HG03045 (cell line): ENCODE measurements around the gene FAM76B.
"Not testable (repeated sequence)": the region's sequence is repeated elsewhere in the genome, so short reads cannot be mapped to it uniquely, and the experiment has no call there.

Source experiments
- ATAC-seq: cut with Tn5 transposase; IDR thresholded peaks from one replicate; pipeline ENCODE4 v1.9.1; 2021; ENCODE audit warnings: mild to moderate bottlenecking, moderate library complexity; ENCODE audit not compliant: unreplicated experiment

Gene FAM76B

DNA sequence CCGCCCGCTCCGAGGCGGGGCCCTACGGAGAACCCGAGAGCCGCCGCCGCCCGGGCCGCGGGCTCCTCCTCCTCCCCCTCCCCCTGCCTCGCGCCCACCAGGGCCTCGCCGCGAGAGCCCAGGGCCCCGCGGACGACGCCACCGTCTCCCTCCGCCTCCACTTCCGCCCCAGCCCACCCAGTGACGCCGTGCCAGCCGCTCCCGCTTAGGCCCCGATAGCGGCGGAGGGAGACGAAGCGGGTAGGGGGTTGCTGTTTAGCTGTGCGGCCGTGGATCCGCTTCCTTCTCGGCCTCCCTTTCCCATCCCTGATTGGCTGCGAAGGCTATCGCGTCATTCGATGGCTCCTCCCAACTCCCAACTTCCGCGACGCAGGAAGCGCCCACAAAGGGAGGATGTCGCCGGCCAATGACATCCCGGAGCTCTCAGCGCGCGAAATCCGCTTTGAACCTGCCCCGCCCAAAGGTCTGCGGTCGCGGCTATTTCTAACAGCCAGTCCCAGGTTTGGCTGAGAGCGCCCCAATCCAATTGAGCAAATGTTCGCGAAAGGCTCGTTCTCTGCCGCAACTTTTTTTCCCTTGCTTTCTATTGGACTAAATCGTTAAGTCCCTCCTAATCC, at the start of gene FAM76B:
FAM76B (minus strand) TSS at position 277 of the 617 bp plus-strand sequence. CDS start 304 bp downstream, outside the sequence.
- ATAC-seq = peak; percentile 76

DNA sequence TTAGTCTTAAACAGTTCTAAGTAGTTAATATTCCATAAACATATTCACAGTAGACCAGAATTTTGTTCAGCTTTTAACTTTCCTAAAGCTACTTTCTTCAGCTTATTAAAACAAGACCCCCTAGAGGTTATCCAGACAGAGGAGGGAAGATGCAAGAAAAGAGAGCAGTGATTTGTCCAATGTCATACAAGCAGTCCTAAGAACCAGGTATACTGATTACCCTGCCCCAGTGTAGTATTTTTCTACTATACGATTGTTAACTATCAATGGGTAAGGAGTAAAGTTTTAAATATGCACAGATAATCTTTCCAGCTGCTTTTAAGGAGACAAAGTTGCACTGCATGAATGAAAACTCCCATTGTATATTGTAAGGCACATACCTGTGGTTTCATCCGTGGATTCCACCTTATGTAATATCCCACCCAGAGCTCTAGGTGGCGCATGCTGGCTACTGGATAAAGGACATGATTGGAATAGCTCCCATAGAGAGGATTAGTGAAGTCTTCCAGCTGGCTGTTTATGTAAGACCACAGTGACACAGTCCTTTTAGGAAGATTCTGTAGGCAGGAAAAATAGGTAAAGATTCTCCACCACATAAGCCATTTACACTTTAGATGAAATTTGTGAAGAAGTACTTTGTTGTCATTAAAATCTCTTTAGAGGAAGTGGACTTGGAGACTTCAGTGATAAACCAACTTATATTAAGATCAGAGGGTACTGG, 46.3 kb upstream of the FAM76B start:
- peak; percentile 91 for ATAC-seq

DNA sequence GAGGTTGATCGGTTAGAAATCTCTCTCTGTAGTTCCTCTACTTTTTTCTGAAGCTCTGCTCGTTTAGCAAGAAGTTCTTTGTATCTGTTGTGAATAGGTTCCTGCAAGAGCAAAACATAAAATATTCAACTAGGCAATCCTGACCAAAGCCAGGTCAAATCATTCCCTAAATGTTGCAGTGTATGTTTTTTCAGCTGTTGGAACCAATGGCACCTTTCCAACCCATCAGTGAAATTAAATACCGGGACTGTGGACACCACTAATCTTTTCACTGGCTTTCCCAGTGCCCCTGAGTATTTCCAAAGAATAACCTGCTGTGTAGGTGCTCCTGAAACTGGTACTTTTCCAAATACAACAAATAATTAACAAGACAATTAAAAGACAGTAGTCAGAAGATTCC, 45.8 kb upstream of the FAM76B start:
- no peak for ATAC-seq

DNA sequence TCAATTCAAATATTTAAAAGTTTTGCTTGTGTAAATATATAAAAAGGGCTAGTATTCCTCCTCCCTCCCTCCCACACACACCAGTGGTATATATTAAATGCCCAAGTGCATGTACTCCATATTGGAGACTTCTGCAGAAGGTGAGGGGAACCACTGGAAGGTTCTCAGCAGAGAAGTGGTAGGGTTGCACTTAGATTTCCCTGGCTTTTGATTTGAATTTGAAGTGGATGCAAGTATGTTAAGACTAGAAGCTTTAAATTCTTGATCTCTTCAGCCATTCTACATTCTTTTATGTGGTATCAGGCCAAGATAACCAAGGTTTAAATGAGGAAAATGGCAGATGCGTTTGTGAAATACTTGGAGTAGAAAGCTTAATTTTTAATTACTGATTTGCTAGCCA, 43.8 kb upstream of the FAM76B start:
- no peak for ATAC-seq

DNA sequence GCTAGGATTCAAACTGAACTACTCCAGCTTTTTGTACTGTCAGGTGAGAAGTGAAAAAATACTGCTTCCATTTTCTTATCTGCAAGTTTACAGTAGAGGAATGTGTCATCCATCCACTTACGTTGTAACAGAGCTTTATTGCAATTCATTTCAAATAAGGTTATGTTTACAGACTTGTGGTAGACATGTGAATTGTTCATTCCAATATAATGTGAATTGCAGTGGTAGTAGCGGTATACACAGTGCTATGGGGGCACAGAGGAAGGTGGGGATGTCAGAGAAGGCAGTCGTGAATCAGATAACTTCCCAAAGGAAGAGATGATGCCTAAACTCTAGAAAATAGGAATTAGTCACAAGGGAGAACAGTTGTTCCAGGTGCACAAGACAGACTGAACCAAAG, 43.2 kb upstream of the FAM76B start:
- no peak for ATAC-seq

DNA sequence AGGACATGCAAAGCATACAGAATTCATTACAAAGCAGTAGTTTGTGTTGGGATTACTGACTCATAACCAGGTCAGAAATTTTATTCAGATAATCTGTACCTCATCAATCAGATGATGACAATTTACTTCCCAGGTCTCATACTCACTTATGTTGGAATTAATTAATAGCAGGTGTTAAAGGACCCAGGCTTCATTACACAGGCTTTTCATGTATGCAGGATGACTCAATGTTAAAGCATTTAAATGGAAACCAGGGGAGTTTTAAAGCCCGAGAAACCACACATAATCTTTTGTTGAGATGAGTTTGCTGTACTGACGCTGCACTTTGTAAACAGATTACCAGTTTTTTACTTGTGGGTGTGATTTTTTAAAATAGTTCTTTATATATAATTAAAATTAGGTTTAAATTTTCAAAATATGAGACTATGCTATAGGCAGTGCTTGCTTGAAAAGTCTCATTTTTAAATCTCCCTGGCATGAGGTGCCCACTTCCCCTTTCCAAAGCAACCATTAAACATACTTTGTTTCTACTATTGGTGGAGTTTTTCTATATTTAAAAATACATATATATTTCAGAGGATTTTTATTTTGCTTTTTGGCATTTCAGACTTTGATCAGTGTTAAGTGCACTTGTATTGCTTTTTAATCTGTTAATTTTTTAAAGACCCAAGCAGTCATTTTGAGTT, 41.8 kb upstream of the FAM76B start:
- no peak for ATAC-seq

DNA sequence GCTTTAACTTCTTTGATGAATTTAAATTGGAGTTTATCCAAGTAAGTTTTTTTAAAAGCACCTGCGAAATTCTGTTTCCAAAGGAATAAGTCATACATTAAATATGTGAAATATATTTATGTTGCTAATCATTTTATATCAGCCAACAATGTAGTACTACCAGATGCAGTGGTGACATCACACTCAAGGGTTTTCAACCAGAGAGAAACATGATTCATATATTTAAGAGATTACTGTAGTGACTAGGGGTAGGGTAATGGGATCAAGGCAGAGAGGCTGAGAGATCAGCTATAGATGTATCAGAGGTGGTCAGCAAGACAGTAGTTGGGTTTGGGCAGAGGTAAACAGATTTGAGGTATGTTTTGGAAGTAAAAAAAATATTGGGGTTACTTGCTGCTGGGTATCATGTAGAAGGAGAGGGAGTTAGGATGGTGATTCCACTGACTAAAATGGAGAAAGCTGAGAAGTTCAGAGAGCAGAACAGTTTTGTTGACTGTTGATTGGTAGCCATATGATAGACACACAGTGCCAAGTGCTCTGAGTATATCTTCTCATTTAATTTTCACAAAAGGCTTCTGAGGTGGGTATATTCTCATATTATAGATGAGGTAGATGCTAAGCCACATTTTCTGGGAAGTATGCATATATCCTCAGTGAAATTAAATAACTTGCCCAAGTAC, 40.1 kb upstream of the FAM76B start:
- ATAC-seq = no peak

DNA sequence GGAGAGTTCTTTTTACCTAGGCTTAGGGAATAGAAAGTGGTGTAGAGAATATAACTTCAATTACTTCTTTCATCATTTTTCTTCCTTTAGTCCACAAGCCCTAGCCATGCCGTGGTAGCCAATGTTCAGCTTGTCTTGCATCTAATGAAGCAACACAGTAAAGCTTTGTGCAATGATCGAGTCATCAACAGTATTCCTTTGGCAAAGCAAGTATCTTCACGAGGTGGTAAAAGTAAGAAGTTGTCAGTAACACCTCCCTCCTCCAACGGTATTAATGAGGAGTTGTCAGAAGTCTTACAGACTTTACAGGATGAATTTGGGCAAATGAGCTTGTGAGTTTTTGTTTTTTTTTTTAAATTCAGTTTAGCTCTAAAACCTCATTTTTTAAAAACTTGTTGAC, 38.1 kb upstream of the FAM76B start:
- no peak for ATAC-seq

DNA sequence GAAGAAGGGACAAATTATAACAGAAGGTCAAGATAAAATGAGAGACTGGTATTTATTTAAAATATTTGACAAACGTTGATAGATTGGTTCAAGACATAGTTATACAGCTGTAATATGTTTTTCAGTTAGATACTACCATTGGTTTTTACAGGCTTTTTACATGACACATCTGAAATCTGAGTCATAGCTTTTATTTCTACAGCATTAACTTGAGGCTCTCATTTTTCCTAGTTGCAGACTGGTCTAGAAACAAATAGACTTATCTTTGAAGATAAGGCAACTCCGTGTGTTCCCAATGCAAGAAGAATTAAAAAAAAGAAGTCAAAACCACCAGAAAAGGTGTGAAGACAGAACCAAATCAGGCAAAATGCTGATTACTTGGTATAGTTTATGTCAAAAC, 32.1 kb upstream of the FAM76B start:
- ATAC-seq = no peak

DNA sequence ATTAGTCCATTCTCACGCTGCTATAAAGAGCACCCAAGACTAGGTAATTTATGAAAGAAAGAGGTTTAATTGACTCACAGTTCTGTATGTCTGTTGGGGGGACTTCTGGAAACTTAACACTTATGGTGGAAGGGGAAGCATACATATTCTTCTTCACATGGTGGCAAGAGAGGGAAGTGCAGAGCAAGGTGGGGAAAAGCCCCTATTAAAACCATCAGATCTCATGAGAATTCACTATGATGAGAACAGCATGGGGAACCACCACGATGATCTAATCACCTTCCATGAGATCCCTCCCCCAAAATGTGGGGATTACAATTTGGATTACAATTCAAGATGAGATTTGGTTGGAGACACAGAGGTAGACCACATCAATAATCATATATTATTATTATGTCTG, 26.5 kb upstream of the FAM76B start:
- ATAC-seq = no peak

DNA sequence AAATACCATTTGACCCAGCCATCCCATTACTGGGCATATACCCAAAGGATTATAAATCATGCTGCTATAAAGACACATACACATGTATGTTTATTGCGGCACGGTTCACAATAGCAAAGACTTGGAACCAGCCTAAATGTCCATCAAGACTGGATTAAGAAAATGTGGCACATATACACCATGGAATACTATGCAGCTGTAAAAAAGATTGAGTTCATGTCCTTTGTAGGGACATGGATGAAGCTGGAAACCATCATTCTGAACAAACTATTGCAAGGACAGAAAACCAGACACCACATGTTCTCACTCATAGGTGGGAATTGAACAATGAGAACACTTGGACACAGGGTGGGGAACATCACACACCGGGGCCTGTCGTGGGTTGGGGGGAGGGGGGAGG, 21.5 kb upstream of the FAM76B start:
- ATAC-seq = not testable (repeated sequence)

DNA sequence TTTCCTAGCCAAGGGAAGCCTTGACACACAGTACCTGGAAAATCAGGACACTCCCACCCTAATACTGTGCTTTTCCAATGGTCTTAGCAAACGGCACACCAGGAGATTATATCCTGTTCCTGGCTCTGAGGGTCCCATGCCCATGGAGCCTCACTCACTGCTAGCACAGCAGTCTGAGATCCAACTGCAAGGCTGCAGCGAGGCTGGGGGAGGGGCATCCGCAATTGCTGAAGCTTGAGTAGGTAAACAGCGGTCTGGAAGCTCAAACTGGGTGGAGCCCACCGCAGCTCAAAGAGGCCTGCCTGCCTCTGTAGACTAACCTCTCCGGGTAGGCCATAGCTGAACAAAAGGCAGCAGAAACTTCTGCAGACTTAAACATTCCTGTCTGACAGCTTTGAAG, 16.9 kb upstream of the FAM76B start:
- ATAC-seq = not testable (repeated sequence)

DNA sequence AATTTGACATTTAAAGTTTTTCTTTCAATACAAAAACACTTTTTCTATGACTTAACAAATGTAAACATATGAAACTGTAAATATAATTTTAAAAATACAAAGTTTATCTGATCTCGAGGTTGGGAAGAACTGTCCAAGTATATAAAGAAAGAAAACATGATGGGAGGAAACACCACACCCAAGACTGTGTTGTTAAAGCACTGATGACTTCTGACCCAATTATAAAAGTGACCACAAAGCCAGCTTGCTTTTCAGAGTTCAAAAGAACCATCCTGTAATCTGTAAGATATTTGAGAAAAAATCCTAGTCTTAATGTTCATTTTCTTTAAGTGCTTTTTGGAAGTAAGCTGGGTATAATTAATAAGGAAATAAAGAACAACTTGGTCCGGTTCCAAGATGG, 16.3 kb upstream of the FAM76B start:
- ATAC-seq = no peak

DNA sequence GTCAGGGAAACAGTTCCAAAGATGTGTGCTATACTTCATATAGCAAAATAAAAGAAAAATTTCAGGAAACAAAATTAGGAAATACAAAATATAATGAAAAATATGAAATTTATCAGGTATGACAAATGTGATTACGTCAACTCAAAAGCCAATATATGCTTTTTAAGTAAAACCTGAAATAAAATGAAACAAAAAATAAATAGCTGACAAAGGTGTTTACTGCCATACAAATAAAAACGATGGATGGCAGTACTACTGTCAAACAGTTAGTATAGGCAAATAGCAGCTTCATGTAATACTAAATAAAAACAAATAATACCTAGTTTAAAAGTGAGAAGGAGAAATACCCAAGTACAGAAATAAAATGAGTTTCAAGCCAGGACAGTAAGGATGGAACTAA, 14.4 kb upstream of the FAM76B start:
- ATAC-seq = no peak

DNA sequence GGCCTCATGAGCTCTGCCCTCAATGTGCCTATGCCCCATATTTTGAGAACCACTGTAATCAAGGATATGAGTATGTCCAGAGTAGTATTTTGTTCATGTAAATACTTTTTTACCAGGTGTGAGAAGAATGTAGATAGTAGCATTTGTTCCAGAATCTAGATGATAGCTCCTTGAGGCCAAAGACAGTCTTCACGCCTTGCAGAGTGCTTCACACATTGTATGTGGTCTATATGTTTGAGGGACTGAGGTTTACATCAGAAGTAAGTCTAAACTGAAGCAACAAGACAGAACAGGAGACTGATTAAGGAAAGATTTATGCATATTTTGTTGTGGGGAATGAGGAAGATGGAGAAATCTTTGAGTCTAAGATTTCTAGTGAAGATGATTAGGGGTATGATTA, 13.2 kb upstream of the FAM76B start:
- no peak for ATAC-seq

DNA sequence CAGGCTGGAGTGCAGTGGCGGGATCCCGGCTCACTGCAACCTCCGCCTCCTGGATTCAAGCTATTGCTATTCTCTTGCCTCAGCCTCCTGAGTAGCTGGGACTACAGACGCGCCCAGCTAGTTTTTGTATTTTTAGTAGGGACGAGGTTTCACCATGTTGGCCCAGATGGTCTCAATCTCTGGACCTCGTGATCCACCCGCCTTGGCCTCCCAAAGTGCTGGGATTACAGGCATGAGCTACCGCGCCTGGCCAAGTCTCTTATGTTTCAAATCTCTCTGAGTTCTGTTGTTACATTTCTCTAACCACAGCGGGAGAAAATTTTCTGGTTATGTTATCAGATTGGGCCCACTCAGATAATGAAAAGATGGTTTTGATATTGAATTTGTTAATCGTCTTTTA, 10.9 kb upstream of the FAM76B start:
- no peak for ATAC-seq

DNA sequence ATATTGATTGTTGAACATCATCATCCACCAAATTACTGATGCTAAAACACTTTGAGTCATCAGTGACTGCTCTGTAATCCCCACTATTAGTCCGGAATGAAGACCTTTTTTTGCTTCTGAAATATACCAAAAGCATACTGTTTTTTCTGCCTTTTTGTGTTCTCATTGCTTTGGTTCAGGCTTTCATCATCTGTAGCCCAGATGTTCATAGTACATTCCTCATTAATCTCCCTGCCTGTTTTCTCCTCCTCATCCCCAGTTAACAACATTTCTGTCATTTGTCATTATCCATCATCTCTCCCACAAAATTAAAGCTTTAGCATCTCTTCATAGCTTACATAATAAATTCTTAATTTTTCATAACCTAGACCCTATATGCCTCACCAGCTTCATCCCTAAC, 10.0 kb upstream of the FAM76B start:
- ATAC-seq = no peak

DNA sequence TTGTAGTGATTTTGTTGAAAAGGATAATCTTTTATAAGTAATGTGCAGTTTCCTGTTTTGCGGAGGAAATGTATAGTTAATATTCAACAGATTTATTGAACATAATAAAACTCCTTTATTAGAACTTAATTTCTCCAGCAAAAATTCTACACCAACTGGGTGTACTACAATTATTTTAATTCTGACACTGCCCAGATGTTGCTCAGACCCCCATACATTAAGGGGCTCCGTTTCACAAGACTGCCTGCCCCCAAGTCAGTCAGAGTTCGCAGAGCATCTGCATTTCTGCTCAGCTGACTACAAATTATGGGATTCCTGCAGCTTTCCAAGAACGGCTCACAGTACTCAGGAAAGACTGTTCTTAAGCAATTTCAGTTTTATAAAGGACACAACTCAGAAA, 6.9 kb upstream of the FAM76B start:
- ATAC-seq = no peak

DNA sequence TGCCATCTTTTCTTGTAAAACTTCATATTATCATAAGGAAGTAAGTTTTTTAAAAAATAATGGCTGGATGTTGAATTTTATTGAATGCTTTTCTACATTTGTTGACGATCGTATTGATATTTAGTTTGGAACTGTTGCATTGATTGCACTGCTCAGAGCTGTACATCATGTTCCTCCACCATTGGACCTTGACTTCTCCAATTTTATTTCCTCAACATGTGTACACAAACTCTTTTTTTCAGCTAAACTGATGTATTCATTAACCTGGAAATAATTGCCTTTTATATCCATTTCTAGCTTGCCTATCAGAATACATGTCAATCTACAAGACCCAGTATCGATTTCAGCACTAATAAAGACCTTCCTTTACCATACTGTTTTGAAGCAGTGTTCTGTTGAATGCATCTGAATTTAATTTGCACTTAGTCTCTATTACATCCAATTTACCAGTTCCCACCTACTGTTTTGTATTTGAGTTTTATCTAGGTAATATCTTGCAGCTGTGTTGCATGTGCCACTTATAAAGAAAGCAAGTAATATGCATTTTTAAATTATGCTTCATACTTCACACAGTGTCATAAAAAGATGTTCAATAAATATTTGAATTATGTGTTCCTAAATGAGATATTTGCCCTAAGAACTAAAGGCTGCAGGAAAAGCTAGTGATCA, 6.2 kb upstream of the FAM76B start:
- no peak for ATAC-seq

DNA sequence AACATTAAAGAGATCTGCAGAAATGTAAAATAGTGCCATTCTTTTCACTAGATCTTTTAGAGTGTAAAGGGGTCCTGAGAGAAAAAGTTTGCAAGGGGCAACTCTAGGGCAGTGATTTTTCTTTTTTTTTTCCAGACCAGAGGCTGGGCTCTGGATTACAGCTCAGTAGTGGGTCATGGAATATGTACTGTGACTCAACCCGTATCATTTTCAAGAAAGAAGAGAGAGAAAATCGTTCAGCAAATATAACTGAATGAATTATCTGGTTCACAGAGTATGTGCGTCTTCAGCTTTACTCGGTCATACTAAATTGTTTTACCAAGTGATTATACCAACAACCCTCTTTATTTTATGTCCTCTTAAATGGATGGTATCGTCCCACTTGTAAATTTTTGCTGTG, 4.5 kb upstream of the FAM76B start:
- no peak for ATAC-seq

DNA sequence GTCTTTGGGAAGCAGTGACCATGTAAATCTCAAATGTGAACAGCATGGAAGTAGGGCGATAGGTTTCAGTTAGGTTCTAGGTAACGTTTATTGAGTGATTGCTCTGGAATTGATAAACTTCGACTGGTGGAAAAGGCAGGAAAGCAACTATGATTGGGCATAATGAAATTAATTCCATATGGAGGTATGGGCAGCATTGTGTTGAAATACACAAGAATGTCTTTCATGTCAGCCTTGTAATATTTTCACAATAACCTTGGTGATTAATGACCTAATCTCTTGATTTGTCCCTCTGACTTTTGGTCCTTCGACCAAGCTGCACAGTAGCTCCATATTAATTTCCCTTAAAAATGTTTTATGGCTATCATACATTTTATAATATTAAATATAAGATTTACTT, 3.5 kb upstream of the FAM76B start:
- no peak for ATAC-seq
